NCI-H82 treated with DMSO at 0.1 percent for 48 hours (cell line): ENCODE results near the gene CXCR1.
"Not testable (repeated sequence)": the region's sequence is repeated elsewhere in the genome, so short reads cannot be mapped to it uniquely, and the experiment has no call there.

ENCODE experiments used
- DNase-seq: peaks from one replicate; lab custom pipeline; 2025; ENCODE audit not compliant: unreplicated experiment; lab: John Stamatoyannopoulos, UW

Gene CXCR1

GRCh38 chr2:218162814-218163213 is 3.9 kb downstream of the CXCR1 start:
- no peak for DNase-seq

GRCh38 chr2:218161644-218162043 is 5.1 kb downstream of the CXCR1 start:
- DNase-seq: no peak

DNA sequence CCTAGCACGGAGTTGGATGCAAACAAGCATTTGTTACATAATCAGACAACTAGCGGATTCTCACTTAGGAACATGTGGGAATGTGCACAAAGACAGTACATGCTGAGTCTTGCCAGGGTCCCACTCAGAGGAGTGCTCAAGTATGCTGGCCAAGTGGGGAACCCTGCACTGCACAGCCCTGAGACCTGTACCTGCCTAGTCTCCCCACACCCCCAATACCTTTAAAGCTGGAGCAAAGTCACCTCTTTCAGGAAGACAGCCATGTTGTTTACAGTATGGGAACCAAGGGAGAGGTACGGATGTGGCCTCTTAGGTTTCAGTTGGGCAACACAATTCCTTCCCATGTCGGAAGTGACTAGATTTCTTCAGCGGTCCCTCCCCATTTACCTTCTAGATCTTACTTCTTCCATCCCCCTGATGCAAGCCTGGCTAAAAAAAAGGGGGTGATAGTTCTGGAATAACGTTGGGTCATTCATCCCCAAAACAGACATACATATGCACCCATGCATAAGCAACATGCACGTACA is 10.7 kb downstream of the CXCR1 start:
- DNase-seq: no peak

GRCh38 chr2:218152777-218153176 is 14.0 kb downstream of the CXCR1 start:
- DNase-seq: no peak

DNA sequence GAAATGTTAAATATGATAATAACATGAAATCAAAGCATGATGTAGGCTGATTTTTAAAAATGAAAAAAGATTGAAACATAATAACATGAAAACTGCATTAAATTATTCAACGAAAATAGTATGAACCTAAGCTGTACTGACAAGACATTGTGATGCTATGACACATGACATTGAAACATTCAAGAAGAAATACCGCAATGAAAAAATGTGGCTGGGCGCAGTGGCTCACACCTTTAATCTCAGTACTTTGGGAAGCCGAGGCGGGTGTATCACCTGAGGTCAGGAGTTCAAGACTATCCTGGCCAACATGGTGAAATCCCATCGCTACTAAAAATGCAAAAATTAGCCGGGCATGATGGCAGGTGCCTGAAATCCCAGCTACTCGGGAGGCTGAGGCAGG is 14.6 kb downstream of the CXCR1 start:
- DNase-seq: no peak

DNA sequence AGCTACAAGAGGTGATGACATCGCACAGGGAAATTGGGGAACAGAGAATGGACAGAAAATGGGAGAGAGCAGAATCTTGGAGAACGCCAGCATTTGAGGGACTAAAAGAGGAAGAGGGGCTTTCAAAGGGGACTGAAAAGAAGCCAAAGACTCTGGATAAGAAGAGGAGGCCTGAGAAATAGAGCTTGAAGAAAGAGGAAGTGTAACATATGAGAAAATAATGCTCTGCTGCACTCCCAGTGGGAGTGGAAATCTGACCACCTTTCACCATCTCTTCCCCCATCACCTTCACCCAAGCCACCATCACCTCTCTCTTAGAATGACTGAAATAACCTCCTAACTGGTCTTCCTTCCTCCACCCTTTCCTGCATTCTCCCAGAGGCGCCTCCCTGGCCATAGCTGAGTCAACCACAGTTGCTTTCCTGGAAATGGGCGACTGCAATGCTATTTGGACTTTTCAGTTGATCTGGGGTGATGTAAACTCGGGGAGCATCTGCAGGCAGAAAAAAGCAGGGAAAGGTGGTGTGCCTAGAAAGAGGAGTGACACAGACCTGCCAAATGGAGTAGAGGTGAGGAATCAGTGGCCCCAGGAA is 16.8 kb downstream of the CXCR1 start:
- DNase-seq: no peak

GRCh38 chr2:218149098-218149497 is 17.7 kb downstream of the CXCR1 start:
- DNase-seq: no peak

- DNase-seq: no peak
These were observed 20.7 kb downstream of the CXCR1 start for GRCh38 chr2:218146056-218146455.

GRCh38 chr2:218145124-218145523 is 21.6 kb downstream of the CXCR1 start:
- no peak for DNase-seq

DNA sequence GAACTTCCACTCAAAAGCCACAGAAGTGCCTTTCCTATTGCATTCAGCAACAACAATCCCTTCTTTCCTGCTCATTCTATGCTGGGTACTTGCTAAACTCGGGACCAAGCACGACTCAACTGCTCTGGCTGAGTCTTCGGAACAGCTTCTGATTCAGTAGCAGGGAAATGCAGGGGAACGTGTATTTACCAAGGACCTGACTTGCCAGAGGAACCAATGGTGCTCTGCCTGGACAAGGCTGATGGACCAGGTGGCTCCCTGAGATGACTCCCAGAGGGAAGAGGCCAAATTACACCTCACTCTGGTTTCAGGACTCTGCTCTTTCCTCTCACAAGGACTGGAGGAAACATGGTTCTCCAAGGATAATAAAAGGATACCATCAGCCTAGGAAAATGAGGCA is 28.7 kb downstream of the CXCR1 start:
- DNase-seq: no peak

DNA sequence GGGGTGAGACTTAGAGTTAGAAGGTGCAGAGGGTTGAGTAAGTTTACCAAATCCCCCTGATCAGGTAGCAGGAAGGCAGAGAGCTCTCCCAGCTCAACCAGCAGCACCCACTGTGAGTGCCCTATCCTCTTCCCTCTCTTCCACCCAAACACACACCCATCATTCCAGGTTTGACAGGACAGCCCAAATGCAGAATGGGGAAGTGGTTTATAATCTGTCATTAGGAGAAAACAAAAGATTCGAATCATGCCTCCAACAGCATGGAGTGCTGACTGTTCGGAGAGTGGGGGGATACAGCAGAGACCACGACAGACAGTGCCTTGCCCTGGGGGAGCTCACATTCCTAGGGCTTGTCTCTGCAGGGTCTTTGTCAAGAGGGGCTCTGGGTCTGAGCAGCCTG is 29.2 kb downstream of the CXCR1 start:
- DNase-seq: no peak

DNA sequence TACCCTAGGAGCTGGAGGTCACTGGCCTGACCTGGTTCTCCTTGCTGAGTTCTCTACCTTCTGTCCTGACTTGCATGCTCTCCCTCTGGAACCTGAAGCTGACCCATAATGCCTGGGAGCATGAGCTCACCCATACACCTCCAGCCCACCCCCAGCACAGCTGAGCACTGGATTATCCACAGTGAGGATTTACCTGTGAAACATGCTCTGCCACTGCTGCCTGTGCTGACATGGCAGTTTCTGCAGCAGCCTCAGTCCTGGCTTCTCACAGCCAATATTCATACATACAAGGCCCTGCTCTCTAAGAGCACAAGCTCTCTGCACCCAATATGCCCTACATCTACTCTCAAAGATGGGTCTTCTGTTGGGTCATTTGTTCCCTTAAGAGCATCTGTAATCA is 35.9 kb downstream of the CXCR1 start:
- DNase-seq: no peak

DNA sequence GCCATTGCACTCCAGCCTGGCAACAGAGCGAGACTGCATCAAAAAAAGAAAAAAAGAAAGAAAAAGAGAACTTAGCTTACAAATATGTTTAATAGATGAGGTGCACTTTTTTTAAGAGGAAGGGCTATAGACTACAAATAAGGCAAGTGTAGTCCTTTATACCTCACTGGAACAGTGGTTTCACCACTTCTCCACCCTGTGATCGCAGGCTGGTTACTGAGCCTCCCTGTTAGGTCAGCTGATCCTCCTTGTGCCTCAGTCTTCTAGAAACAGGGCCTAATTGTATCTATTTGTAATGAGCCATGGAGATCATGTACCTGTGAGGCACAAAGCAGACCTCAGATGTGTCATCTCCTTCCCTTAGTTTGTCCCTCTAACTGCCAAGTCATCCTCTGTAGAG is 36.4 kb downstream of the CXCR1 start:
- no peak for DNase-seq

- DNase-seq: no peak
These were observed 37.2 kb downstream of the CXCR1 start for GRCh38 chr2:218129458-218130135.

GRCh38 chr2:218128781-218129457 is 37.8 kb downstream of the CXCR1 start:
- DNase-seq: no peak

GRCh38 chr2:218127929-218128455 is 38.8 kb downstream of the CXCR1 start:
- DNase-seq: no peak

DNA sequence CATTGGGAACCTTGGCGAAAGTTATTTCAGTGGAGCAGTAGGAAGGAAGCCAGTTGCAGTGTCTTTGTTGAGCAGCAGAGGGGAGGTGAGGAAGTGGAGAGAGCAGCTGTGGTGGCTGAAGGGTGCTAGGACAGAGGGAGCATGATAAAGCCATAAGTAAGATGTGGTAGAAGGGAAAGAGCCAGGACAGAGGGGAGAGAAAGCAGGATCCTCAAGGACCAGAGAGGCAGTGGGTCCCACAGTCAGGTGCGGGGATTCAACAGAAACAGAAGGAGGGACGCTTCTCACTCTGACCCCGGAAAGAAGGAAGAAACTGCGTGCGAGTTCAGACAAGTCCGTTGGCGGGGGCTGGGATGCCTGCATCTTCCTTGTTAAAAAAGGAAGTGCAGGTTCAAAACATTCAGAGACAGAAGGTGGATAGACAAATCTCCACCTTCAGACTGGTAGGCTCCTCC is 41.1 kb downstream of the CXCR1 start, which contains the start of gene CXCR2:
CXCR2 (plus strand) TSS at position 403 of the 455 bp plus-strand sequence. CDS start 8,774 bp downstream, outside the sequence.
- no peak for DNase-seq

DNA sequence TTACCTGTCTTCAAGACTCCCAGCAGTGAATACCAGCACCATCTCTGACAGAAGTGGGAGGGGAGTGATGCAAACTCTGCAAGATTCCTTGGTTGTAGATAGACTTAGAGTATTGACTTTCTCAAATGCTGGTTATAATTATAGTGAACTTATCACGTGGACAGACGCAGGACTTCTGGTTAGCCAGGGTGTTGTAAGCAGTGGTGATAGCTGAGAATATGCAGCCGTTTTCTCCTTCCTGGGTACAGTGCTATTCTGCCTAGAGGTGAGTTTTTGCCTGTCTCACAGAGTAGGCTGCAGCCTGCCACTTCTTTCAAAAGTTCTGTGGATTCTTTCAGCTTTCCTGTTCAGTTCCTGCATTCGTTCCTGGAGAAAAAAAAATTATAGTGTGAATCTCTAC is 41.7 kb downstream of the CXCR1 start:
- no peak for DNase-seq

GRCh38 chr2:218123986-218124385 is 42.8 kb downstream of the CXCR1 start:
- no peak for DNase-seq

DNA sequence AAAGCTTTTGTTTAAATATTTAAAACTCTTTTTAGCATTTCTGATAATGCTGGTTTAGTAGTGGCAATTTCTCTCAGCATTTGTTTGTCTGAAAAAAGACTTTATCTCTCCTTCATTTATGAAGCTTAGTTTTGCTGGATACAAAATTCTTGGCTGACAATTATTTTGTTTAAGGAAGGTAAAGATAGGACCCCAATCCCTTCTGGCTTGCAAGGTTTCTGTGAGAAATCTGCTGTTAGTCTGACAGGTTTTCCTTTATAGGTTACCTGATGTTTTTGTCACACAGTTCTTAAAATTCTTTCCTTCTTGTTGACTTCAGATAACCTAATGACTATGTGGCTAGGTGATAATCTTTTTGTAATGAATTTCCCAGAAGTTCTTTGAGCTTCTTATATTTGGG is 44.5 kb downstream of the CXCR1 start:
- not testable (repeated sequence) for DNase-seq

GRCh38 chr2:218121789-218122188 is 45.0 kb downstream of the CXCR1 start:
- not testable (repeated sequence) for DNase-seq
